ENCODE results near the gene CNTN2.

DNA sequence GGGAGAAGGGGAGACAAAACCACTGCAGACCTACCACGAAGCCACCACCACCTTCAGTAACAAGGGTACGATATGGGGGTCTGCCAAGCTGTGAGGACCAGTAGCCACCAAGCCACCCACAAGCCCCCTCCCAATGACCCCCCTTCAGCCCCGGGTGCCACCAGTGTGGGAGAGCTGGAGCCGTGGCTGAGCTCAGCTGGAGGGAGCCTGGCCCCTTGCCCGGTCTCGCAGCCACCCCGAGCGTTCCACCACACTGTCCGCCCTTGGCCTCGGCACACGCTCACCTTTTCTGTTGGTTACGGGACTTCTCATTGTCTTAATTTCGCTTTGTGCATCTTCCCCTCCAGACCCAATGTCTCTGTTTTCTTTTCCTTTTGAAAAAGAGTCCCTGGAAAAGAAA, 26.4 kb upstream of the CNTN2 start:
- TF ChIP-seq SIN3A (IDR thresholded peaks at IDR 0.05; ENCODE audit: borderline replicate concordance, insufficient read depth, low read length) (no peak), POLR2AphosphoS5 (IDR thresholded peaks at IDR 0.05; ENCODE audit: low read depth, low read length) (no peak)
